K562 (cell line): ENCODE results near the gene AGK. TPM values are rescaled to one million over a fixed set of nuclear protein-coding genes. Genes with fewer than 3 reads are reported as not detected.
A peak's percentile ranks its signal among the peaks of the same experiment; 100 is the strongest.

Experiments
- AFF1 ChIP-seq, 2 experiments: fragments of 450-650 bp; IDR thresholded peaks; 2 replicates each; pipeline ENCODE4 v1.6.1; 2018; ENCODE audit warnings: mild to moderate bottlenecking in 2 of 2, low read depth in 1 of 2; ENCODE audit not compliant: partially characterized antibody in 2 of 2
- CBX2 ChIP-seq: fragments of 200-600 bp; sonication (generic); IDR thresholded peaks from one replicate; pipeline ENCODE4 v1.6.1; 2012; ENCODE audit warnings: mild to moderate bottlenecking, low read length, inconsistent platforms; ENCODE audit not compliant: insufficient read depth, poor library complexity, severe bottlenecking
- E2F3 ChIP-seq: fragments of 250-450 bp; sonication (Bioruptor Pico); IDR thresholded peaks from 2 replicates; pipeline ENCODE4 v1.4.0; 2020; ENCODE audit warnings: mild to moderate bottlenecking
- ETS2 ChIP-seq: IDR thresholded peaks from 2 replicates; pipeline ENCODE4 v1.6.1; 2016; ENCODE audit warnings: borderline replicate concordance, missing genetic modification characterization, mild to moderate bottlenecking, moderate library complexity, missing compliant biosample characterization; ENCODE audit not compliant: poor library complexity, severe bottlenecking
- HMGXB4 ChIP-seq: sonication (generic); formaldehyde crosslinking; IDR thresholded peaks from 2 replicates; pipeline ENCODE4 v1.8.1; 2023; ENCODE audit warnings: mild to moderate bottlenecking, missing genetic modification reagents
- HNRNPK ChIP-seq: fragments of 200-400 bp; formaldehyde crosslinking; IDR thresholded peaks from one replicate; pipeline ENCODE4 v1.6.1; 2018; ENCODE audit warnings: mild to moderate bottlenecking, low read depth, low read length; ENCODE audit not compliant: poor library complexity, severe bottlenecking
- MED1 ChIP-seq: sonication (generic); formaldehyde crosslinking; IDR thresholded peaks from 2 replicates; pipeline ENCODE4 v1.8.1; 2023; ENCODE audit warnings: missing genetic modification reagents, borderline replicate concordance
- MTF1 ChIP-seq: fragments of 250-450 bp; sonication (Bioruptor Pico); IDR thresholded peaks from 2 replicates; pipeline ENCODE4 v1.9.0; 2021; ENCODE audit warnings: moderate library complexity, mild to moderate bottlenecking, inconsistent platforms, borderline replicate concordance
- NCOR1 ChIP-seq: fragments of 450-650 bp; IDR thresholded peaks from 2 replicates; pipeline ENCODE4 v1.6.1; 2016; ENCODE audit warnings: mild to moderate bottlenecking, moderate library complexity
- NELFE ChIP-seq: IDR thresholded peaks from 2 replicates; pipeline ENCODE4 v1.6.1; 2011; ENCODE audit warnings: mild to moderate bottlenecking; ENCODE audit not compliant: insufficient read depth, insufficient read length
- RBFOX2 ChIP-seq: fragments of 200-400 bp; formaldehyde crosslinking; IDR thresholded peaks from 2 replicates; pipeline ENCODE4 v1.6.1; 2017; ENCODE audit warnings: low read depth, mild to moderate bottlenecking, low read length, moderate library complexity
- RNF219 ChIP-seq: fragments of 250-450 bp; sonication (Bioruptor Pico); IDR thresholded peaks from 2 replicates; pipeline ENCODE4 v1.5.0; 2022; ENCODE audit warnings: mild to moderate bottlenecking
- STAG1 ChIP-seq: sonication (generic); formaldehyde crosslinking; IDR thresholded peaks from 2 replicates; pipeline ENCODE4 v1.5.0; 2020; ENCODE audit warnings: missing genetic modification reagents, borderline replicate concordance
- TSHZ1 ChIP-seq: fragments of 250-450 bp; sonication (Bioruptor Pico); IDR thresholded peaks from 2 replicates; pipeline ENCODE4 v1.4.0; 2020; ENCODE audit warnings: mild to moderate bottlenecking, moderate library complexity
- polyA plus RNA-seq, 8 experiments: library from polyadenylated mRNA; depleted of rRNA in 4 of 8; stranded (reverse) in 5 of 8; unstranded in 3 of 8; fragments of >200 nt; fragmentation: Nextera tagmentation in 2 of 8; fragmentation: Illumina TruSeq in 1 of 8; extraction: Ambion mirVana in 2 of 8; extraction: Trizol in 1 of 8; gene quantifications; 2 replicates each; pipeline versions ENCODE4 v1.2.1 to v1.2.3, GENCODE V29; 2011 to 2014; ENCODE audit warnings: inconsistent platforms in 1 of 8, missing spikeins in 1 of 8
- total RNA-seq, 7 experiments: library from RNA; depleted of rRNA in 6 of 7; stranded (reverse); fragments of >200 nt in 6 of 7; fragmentation: Illumina TruSeq in 2 of 7; extraction: Trizol in 2 of 7; gene quantifications; 2 replicates each; pipeline versions ENCODE4 v1.2.1 to v1.2.3, GENCODE V29; 2011 to 2021; ENCODE audit warnings: low replicate concordance in 1 of 7

Gene AGK
- total and polyA plus RNA-seq, 9 of the 15 experiments (the other 6 are each of a cell fraction or from before 2014, with no cell fraction given), result 50.7 to 128 (median 71.8) TPM

- TF ChIP-seq AFF1 (IDR thresholded peaks at IDR 0.05; ENCODE audit: low read depth in 1 of 2, partially characterized antibody in 2 of 2) (no peak), RBFOX2 (peak; percentile 99), TSHZ1 (no peak), MTF1 (CRISPR knock-in tag) (no peak), ETS2 (tag) (peak; percentile 11), RNF219 (CRISPR knock-in tag) (no peak), NELFE (no peak), STAG1 (CRISPR knock-in tag) (no peak; the same call in 1 of the 2 replicates), CBX2 (no peak), E2F3 (CRISPR knock-in tag) (peak; percentile 55), HNRNPK (peak; percentile 72), MED1 (CRISPR knock-in tag) (no peak), NCOR1 (peak; percentile 66; the same call in 1 of the 2 replicates), HMGXB4 (CRISPR knock-in tag) (no peak)
These were observed at the start of gene AGK (continued) for GRCh38 chr7:141551094-141551781.
